Measurements from ENCODE around the gene ITPKA.

GRCh38 chr15:41487381-41487780 is 6.3 kb upstream of the ITPKA start:
- TF ChIP-seq CTCF (IDR thresholded peaks at IDR 0.05; ENCODE audit: low read length), result no peak
- TF ChIP-seq EZH2 (IDR thresholded peaks at IDR 0.05; ENCODE audit: borderline replicate concordance, low read length), result no peak

Measured in OCI-LY1 (cell line).